ENCODE data around the gene SORL1-AS1.

- TF ChIP-seq SIN3A (IDR thresholded peaks at IDR 0.05; ENCODE audit: borderline replicate concordance, low read depth, low read length) (no peak), CTCF (IDR thresholded peaks at IDR 0.05) (no peak), GABPA (IDR thresholded peaks at IDR 0.05; ENCODE audit: low read depth) (no peak), RCOR1 (IDR thresholded peaks at IDR 0.05; ENCODE audit: low read length) (no peak), ZBTB33 (IDR thresholded peaks at IDR 0.05; ENCODE audit: borderline replicate concordance, low read depth) (no peak), POLR2AphosphoS5 (IDR thresholded peaks at IDR 0.05; ENCODE audit: low read depth, low read length) (no peak), USF2 (IDR thresholded peaks at IDR 0.05; ENCODE audit: borderline replicate concordance, low read depth, low read length) (no peak), JUND (IDR thresholded peaks at IDR 0.05) (no peak), EP300 (IDR thresholded peaks at IDR 0.05; ENCODE audit: borderline replicate concordance in 1 of 2, low read depth in 1 of 2, low read length in 1 of 2) (no peak), FOXM1 (IDR thresholded peaks at IDR 0.05; ENCODE audit: low read depth) (no peak), REST (IDR thresholded peaks at IDR 0.05; ENCODE audit: low read depth, low read length) (no peak), EZH2phosphoT487 (IDR thresholded peaks at IDR 0.05; ENCODE audit: borderline replicate concordance, low read depth) (no peak)
Observed at GRCh38 chr11:121419836-121420235, 32.9 kb downstream of the SORL1-AS1 start.

Data from SK-N-SH (cell line).